H9 (cell line): ENCODE results near the gene PLA1A. TPM values are rescaled to one million over a fixed set of nuclear protein-coding genes. Genes with fewer than 3 reads are reported as not detected.

ENCODE experiments used
- DNase-seq: peaks from one replicate; pipeline ENCODE4 v3.0.0-alpha.2; 2017
- H2AFZ ChIP-seq: one replicate; pipeline ENCODE4 v1.6.1; 2013; ENCODE audit warnings: mild to moderate bottlenecking, low read length, control low read depth, moderate library complexity
- H2AK5ac ChIP-seq: 2 replicates; pipeline ENCODE4 v1.6.1; 2013; ENCODE audit warnings: low read length, control low read depth, mixed read lengths; ENCODE audit not compliant: insufficient read length
- H2BK120ac ChIP-seq: one replicate; pipeline ENCODE4 v1.6.1; 2013; ENCODE audit warnings: low read depth, mild to moderate bottlenecking, low read length, control low read depth, inconsistent platforms; ENCODE audit not compliant: poor library complexity, severe bottlenecking
- H2BK12ac ChIP-seq: 2 replicates; pipeline ENCODE4 v1.6.1; 2013; ENCODE audit warnings: low read length, control low read depth, mixed read lengths, low read depth; ENCODE audit not compliant: insufficient read length
- H2BK15ac ChIP-seq: 2 replicates; pipeline ENCODE4 v1.6.1; 2013; ENCODE audit warnings: low read depth, low read length, control low read depth
- H2BK20ac ChIP-seq: one replicate; pipeline ENCODE4 v1.6.1; 2013; ENCODE audit warnings: low read depth, mild to moderate bottlenecking, low read length, control low read depth, inconsistent platforms; ENCODE audit not compliant: poor library complexity, severe bottlenecking
- H2BK5ac ChIP-seq: 2 replicates; pipeline ENCODE4 v1.6.1; 2013; ENCODE audit warnings: low read length, control low read depth, mixed read lengths; ENCODE audit not compliant: insufficient read length
- H3K14ac ChIP-seq: 2 replicates; pipeline ENCODE4 v1.6.1; 2013; ENCODE audit warnings: low read length, control low read depth; ENCODE audit not compliant: insufficient read depth
- H3K18ac ChIP-seq: 2 replicates; pipeline ENCODE4 v1.6.1; 2013; ENCODE audit warnings: low read depth, mild to moderate bottlenecking, mixed read lengths, low read length, control low read depth; ENCODE audit not compliant: insufficient read length
- H3K23ac ChIP-seq: 2 replicates; pipeline ENCODE4 v1.6.1; 2013; ENCODE audit warnings: low read length, control low read depth, mixed read lengths, low read depth; ENCODE audit not compliant: insufficient read length
- H3K23me2 ChIP-seq: 2 replicates; pipeline ENCODE4 v1.6.1; 2013; ENCODE audit warnings: low read depth, mild to moderate bottlenecking, mixed read lengths, low read length, control low read depth; ENCODE audit not compliant: insufficient read length, poor library complexity, severe bottlenecking
- H3K27ac ChIP-seq: 2 replicates; pipeline ENCODE4 v1.5.1; 2013; ENCODE audit warnings: low read length, control low read depth, mixed read lengths, low read depth; ENCODE audit not compliant: insufficient read length
- H3K27me3 ChIP-seq: 2 replicates; pipeline ENCODE4 v1.6.1; 2013; ENCODE audit warnings: low read length, control low read depth, inconsistent platforms; ENCODE audit not compliant: insufficient read depth
- H3K4ac ChIP-seq: 2 replicates; pipeline ENCODE4 v1.6.1; 2013; ENCODE audit warnings: low read depth, mild to moderate bottlenecking, control low read depth, inconsistent platforms, low read length, moderate library complexity
- H3K4me1 ChIP-seq: 2 replicates; pipeline ENCODE4 v1.6.1; 2013; ENCODE audit warnings: low read length, control low read depth, inconsistent platforms; ENCODE audit not compliant: insufficient read depth
- H3K4me2 ChIP-seq: 2 replicates; pipeline ENCODE4 v1.6.1; 2013; ENCODE audit warnings: low read length, control low read depth, mixed read lengths; ENCODE audit not compliant: insufficient read length, insufficient read depth
- H3K56ac ChIP-seq: 2 replicates; pipeline ENCODE4 v1.6.1; 2013; ENCODE audit warnings: low read depth, mild to moderate bottlenecking, mixed read lengths, low read length, control low read depth; ENCODE audit not compliant: insufficient read length
- H3K79me1 ChIP-seq: 2 replicates; pipeline ENCODE4 v1.6.1; 2013; ENCODE audit warnings: low read depth, mild to moderate bottlenecking, moderate library complexity, low read length, control low read depth, inconsistent platforms; ENCODE audit not compliant: insufficient read depth, poor library complexity, severe bottlenecking
- H3K79me2 ChIP-seq: 2 replicates; pipeline ENCODE4 v1.6.1; 2013; ENCODE audit warnings: low read length, control low read depth, inconsistent platforms; ENCODE audit not compliant: insufficient read depth
- H3K9ac ChIP-seq: 2 replicates; pipeline ENCODE4 v1.6.1; 2013; ENCODE audit warnings: low read length, control low read depth, mixed read lengths; ENCODE audit not compliant: insufficient read length; ENCODE audit errors: extremely low read depth
- H3K9me3 ChIP-seq: one replicate; pipeline ENCODE4 v1.6.1; 2013; ENCODE audit warnings: low read depth, low read length, inconsistent platforms; ENCODE audit not compliant: control insufficient read depth
- H3T11ph ChIP-seq: one replicate; pipeline ENCODE4 v1.6.1; 2013; ENCODE audit warnings: mild to moderate bottlenecking, low read length, control low read depth, inconsistent platforms
- H4K20me1 ChIP-seq: one replicate; pipeline ENCODE4 v1.6.1; 2013; ENCODE audit not compliant: control insufficient read depth, insufficient read length, insufficient read depth
- H4K5ac ChIP-seq: 2 replicates; pipeline ENCODE4 v1.6.1; 2013; ENCODE audit warnings: low read depth, mild to moderate bottlenecking, mixed read lengths, low read length, control low read depth; ENCODE audit not compliant: insufficient read length
- H4K8ac ChIP-seq: replicated peaks from 2 replicates; pipeline ENCODE4 v1.6.1; 2013; ENCODE audit warnings: low read length, control low read depth, mixed read lengths, low read depth; ENCODE audit not compliant: insufficient read length
- H4K91ac ChIP-seq: 2 replicates; pipeline ENCODE4 v1.6.1; 2013; ENCODE audit warnings: low read depth, mild to moderate bottlenecking, moderate library complexity, mixed read lengths, low read length, control low read depth; ENCODE audit not compliant: insufficient read length
- H3K27ac Mint-ChIP-seq, 3 experiments: 2 replicates in 2 of 3; 3 replicates in 1 of 3; pipeline ENCODE4 v1.8.0; 2020 to 2021; ENCODE audit warnings: mixed read lengths in 3 of 3, mild to moderate bottlenecking in 1 of 3, moderate library complexity in 1 of 3
- H3K27me3 Mint-ChIP-seq: 2 replicates; pipeline ENCODE4 v1.8.0; 2021; ENCODE audit warnings: low read depth, mild to moderate bottlenecking, moderate library complexity, mixed read lengths
- H3K36me3 Mint-ChIP-seq, 3 experiments: 2 replicates in 2 of 3; 3 replicates in 1 of 3; pipeline ENCODE4 v1.8.0; 2020 to 2021; ENCODE audit warnings: low read depth in 3 of 3, mixed read lengths in 3 of 3; ENCODE audit not compliant: insufficient read depth in 1 of 3
- H3K4me1 Mint-ChIP-seq, 2 experiments: 2 replicates each; pipeline ENCODE4 v1.8.0; 2020; ENCODE audit warnings: mixed read lengths in 2 of 2
- H3K4me3 Mint-ChIP-seq, 2 experiments: 2 replicates in 1 of 2; 3 replicates in 1 of 2; pipeline ENCODE4 v1.8.0; 2020 to 2021; ENCODE audit warnings: mild to moderate bottlenecking in 2 of 2, mixed read lengths in 2 of 2, moderate library complexity in 1 of 2
- H3K9me3 Mint-ChIP-seq, 2 experiments: 2 replicates in 1 of 2; 3 replicates in 1 of 2; pipeline ENCODE4 v1.8.0; 2020; ENCODE audit warnings: mild to moderate bottlenecking in 2 of 2, mixed read lengths in 2 of 2, moderate library complexity in 1 of 2
- CTCF ChIP-seq: fragments of 200-600 bp; sonication (generic); conservative IDR thresholded peaks from 3 replicates; pipeline ENCODE4 v1.8.0; 2021; ENCODE audit warnings: antibody characterized with exemption, mild to moderate bottlenecking
- WGBS: extraction: QIAGEN DNeasy Blood & Tissue Kit; methylation state at CpG from one replicate; pipeline ENCODE4 v1.1.7; 2013; ENCODE audit warnings: missing lambda C conversion rate, low lambda C conversion rate, mixed read lengths; ENCODE audit not compliant: insufficient read length; ENCODE audit errors: extremely low coverage; 5-methylcytosine and 5-hydroxymethylcytosine counted together
- total RNA-seq: library from RNA; stranded (reverse); gene quantifications from 2 replicates; pipeline ENCODE4 v1.2.1, GENCODE V29; 2021

PLA1A gene
- total RNA-seq, 1 experiment from 2014 or later, result not detected

- no peak overlapping the region for H3K27ac ChIP-seq
- no peak overlapping the region for H3K14ac ChIP-seq
- Mint-ChIP-seq H3K27ac (no peak overlapping the region), H3K9me3 (no peaks in the 10 kb centered on the region), H3K27me3 (no peaks in the 10 kb centered on the region), H3K36me3 (no peaks in the 10 kb centered on the region), H3K4me1 (peaks cover 10 to 15% of the 10 kb centered on the region in 2 experiments), H3K4me3 (no peak overlapping the region)
- H3K23ac ChIP-seq, result no peak overlapping the region
- no peak overlapping the region for H2AFZ ChIP-seq
- no peak overlapping the region for H2BK15ac ChIP-seq
- H4K91ac ChIP-seq, result no peak overlapping the region
- no peaks in the 10 kb centered on the region for H3K9me3 ChIP-seq
- no peaks in the 10 kb centered on the region for H3K79me1 ChIP-seq
- H4K5ac ChIP-seq, result no peak overlapping the region
- no peak for DNase-seq
- H3K18ac ChIP-seq, result no peak overlapping the region
- H2BK12ac ChIP-seq, result no peak overlapping the region
- H3K56ac ChIP-seq, result no peak overlapping the region
- H3T11ph ChIP-seq, result no peak overlapping the region
- H3K4ac ChIP-seq, result no peak overlapping the region
- no peaks in the 10 kb centered on the region for H3K23me2 ChIP-seq
- H2AK5ac ChIP-seq, result no peak overlapping the region
- H2BK5ac ChIP-seq, result no peak overlapping the region
- no peaks in the 10 kb centered on the region for H3K79me2 ChIP-seq
- no peak overlapping the region for H3K4me2 ChIP-seq
- H3K27me3 ChIP-seq, result no peaks in the 10 kb centered on the region
- TF ChIP-seq CTCF, result no peak
- H4K20me1 ChIP-seq, result no peaks in the 10 kb centered on the region
- no peak overlapping the region for H2BK120ac ChIP-seq
- WGBS, result no CpG with 5 or more reads among the region's 1 CpG
- H3K9ac ChIP-seq, result no peak overlapping the region
- H3K4me1 ChIP-seq, result no peaks in the 10 kb centered on the region; the same call in 1 of the 2 replicates
- H4K8ac ChIP-seq, result no peak overlapping the region
- no peak overlapping the region for H2BK20ac ChIP-seq
Measured at GRCh38 chr3:119598410-119599098, 869 bp downstream of the PLA1A start.
